Ureter (tissue), 1 donor: ENCODE data around the gene RAB44. TPM values are rescaled to one million over a fixed set of nuclear protein-coding genes. Genes with fewer than 3 reads are reported as not detected.
A peak's percentile ranks its signal among the peaks of the same experiment; 100 is the strongest.

Experiments
- DNase-seq: peaks from one replicate; pipeline ENCODE4 v3.0.0-alpha.2; 2020; ENCODE audit warnings: low spot score
- total RNA-seq: library from RNA; stranded (reverse); gene quantifications from one replicate; pipeline ENCODE4 v1.2.4, GENCODE V29; 2023
- donor health status: DM: yes; HTN: yes; CAD: no.

Gene RAB44
- total RNA-seq, 1 donor from 2014 or later: 1.0 TPM

DNA sequence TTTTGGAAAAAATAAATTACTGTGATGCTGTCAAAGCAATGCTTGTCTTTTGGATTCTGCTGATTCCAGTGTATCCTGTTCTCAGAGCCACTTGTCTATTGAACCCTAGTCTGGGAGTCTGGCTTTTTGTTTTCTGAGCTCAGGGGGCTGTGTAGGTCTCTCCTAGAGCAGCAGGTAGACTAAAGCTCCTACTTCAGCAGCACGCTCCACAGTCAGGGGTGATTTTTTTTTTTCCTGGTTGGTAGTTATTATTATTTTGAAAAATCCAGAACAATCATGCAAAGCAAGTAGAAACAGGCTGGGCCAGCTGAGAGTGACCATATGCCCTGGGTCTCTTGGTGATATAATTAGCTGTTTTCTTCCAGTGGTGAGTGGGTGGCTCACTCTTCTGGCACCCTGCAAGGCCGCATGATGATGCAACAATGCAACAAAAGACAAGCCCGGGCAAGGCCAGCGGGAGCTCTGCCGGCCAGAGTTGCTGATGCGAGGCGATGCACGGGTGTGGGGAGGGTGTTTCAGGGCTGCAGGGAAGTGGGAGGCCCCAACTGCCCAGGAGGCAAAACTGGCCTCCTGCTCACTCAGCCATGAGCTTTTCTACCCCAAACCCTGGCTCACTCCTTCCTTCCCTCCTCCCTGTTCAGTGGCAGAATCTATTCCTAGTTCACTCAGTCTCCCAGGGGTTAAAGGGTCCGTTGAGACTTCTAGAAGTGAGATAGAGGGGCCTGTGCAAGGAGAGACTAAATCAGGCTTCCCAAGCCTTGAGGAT is 30.6 kb upstream of the RAB44 start:
- peak; percentile 91 for DNase-seq

DNA sequence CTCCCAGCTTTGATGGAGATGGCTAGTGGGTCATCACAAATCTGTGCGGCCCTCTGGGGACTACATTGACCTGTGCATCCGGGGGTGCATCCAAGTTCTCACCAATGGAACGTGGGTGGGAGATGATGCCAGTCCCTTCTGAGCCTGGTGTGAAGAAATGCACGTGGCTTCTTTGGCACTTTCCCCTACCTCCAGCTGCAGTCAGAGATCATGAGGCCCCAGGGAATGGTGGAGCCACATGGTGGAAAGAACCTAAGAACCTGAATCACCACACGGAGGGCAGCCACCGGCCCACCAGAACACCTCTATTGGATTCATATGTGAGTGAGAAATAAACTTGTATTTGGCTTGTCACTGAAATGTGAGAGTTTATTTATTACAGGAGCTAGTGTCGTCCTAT is 29.0 kb upstream of the RAB44 start:
- DNase-seq: no peak

GRCh38 chr6:36669002-36669401 is 28.6 kb upstream of the RAB44 start:
- DNase-seq: no peak

- no peak for DNase-seq
Measured at GRCh38 chr6:36670271-36670670, 27.4 kb upstream of the RAB44 start.

DNA sequence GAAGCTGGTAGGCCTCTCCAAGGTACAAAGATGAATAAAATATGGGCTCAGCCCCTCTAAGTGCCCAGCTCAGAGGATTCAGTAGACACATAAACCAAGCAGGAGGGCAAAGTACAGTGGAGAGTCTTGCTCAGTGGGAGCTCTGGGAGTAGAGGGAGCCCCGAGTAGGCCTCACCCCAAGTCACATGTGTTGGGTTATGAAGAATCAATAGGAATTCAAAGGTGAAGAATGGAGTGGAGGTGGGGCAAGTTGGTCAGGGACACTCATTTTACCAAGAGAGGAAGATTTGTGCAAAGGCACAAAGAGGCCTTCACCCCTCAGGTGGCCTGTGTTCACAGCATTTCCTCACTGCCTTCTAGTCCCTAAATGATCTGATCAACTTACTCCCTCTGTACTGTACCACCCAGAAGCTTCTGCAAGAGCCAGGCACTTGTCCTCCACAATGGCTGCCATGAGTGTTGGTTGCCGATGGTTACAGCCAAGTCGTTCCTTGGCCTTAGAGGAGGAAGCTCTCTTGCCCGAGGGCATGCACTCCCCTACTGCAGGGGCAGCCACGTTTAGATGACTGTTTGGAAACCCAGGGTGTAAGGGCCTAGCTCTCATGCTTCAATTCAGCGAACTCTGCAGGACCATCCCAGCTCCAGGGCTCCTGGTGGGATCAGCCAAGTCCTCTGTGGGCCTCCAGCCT is 25.8 kb upstream of the RAB44 start:
- DNase-seq: no peak

- no peak for DNase-seq
Measured at GRCh38 chr6:36673882-36674281, 23.7 kb upstream of the RAB44 start.

- no peak for DNase-seq
Measured at GRCh38 chr6:36674942-36675341, 22.7 kb upstream of the RAB44 start.

GRCh38 chr6:36676141-36677058 is 21.2 kb upstream of the RAB44 start:
- DNase-seq: no peak

DNA sequence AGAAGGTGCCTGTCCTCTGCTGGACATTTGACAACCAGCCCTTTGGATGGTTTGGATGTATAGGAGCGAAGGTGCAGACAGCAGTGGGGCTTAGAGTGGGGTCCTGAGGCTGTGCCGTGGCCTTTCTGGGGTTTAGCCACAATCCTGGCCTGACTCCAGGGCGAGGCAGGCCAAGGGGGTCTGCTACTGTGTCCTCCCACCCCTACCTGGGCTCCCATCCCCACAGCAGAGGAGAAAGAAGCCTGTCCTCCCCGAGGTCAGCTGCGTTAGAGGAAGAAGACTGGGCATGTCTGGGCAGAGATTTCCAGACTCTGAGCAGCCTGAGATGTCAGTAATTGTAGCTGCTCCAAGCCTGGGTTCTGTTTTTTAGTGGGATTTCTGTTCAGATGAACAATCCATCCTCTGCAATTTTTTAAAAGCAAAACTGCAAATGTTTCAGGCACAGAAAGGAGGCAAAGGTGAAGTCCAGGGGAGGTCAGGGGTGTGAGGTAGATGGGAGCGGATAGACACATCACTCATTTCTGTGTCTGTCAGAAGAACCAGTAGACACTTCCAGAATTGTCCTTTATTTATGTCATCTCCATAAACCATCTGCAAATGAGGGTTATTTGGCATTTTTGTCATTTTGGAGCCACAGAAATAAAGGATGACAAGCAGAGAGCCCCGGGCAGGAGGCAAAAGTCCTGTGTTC is 20.4 kb upstream of the RAB44 start:
- DNase-seq: no peak

- no peak for DNase-seq
Measured at GRCh38 chr6:36677753-36678487, 19.7 kb upstream of the RAB44 start.

GRCh38 chr6:36678488-36679042 is 19.1 kb upstream of the RAB44 start, which contains the start of gene CDKN1A:
Gene CDKN1A, plus strand, starts transcription at chr6:36678714. Its CDS starts 5,388 bp downstream, at chr6:36684102.
- peak; percentile 93 for DNase-seq

GRCh38 chr6:36679043-36679833 is 18.4 kb upstream of the RAB44 start:
- peak; percentile 73 for DNase-seq

- DNase-seq: peak; percentile 90
Measured at GRCh38 chr6:36682328-36683144, 15.1 kb upstream of the RAB44 start.

DNA sequence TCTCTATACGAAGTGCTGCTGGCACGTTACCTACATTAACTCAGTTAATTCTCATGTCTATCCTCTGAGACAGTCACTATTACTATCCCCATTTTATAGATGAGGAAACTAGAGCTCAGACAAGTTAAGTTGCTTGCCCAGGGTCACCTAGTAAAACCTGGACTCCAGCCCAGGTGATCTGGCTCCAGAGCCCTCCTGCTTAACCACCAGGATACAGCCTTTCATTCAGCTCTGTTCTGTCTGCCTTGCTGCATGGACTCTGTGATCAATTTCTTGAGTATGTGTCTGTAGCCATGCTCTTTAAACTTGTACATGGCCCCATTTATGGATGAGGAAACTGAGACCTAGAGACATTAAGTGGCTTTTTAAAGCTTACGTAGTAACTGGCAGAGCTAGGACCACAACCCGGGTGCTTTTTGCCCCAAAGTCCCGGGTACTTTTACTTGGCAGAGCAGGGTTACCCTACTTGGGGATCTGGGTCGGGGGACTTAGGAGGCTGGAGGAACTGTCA is 14.4 kb upstream of the RAB44 start:
- DNase-seq: no peak

GRCh38 chr6:36683656-36684446 is 13.8 kb upstream of the RAB44 start:
- no peak for DNase-seq

GRCh38 chr6:36684447-36684812 is 13.2 kb upstream of the RAB44 start:
- no peak for DNase-seq

- DNase-seq: no peak
Measured at GRCh38 chr6:36685166-36685924, 12.3 kb upstream of the RAB44 start.
